Lower lobe of right lung (tissue), 2 donors: Measurements from ENCODE around the gene CNDP1. TPM values are rescaled to one million over a fixed set of nuclear protein-coding genes. Genes with fewer than 3 reads are reported as not detected.

Experiments used
- ATAC-seq, 2 donors: fragments of 200-7000 bp; cut with Tn5 transposase; one replicate each; pipeline ENCODE4 v1.9.1; 2020 to 2022; ENCODE audit warnings: mild to moderate bottlenecking in 2 of 2, moderate library complexity in 2 of 2
- DNase-seq: peaks from one replicate; pipeline ENCODE4 v3.0.0-alpha.2; 2020
- H3K27ac ChIP-seq: fragments of 200-600 bp; one replicate; pipeline ENCODE4 v1.8.0; 2022
- H3K27me3 ChIP-seq: fragments of 200-600 bp; one replicate; pipeline ENCODE4 v1.8.0; 2022; ENCODE audit warnings: low read depth
- H3K36me3 ChIP-seq: fragments of 200-600 bp; one replicate; pipeline ENCODE4 v1.8.0; 2022; ENCODE audit warnings: mild to moderate bottlenecking
- H3K4me1 ChIP-seq: fragments of 200-600 bp; one replicate; pipeline ENCODE4 v1.8.0; 2022
- H3K4me3 ChIP-seq: fragments of 200-600 bp; one replicate; pipeline ENCODE4 v1.8.0; 2022; ENCODE audit warnings: mild to moderate bottlenecking
- H3K9me3 ChIP-seq: fragments of 200-600 bp; one replicate; pipeline ENCODE4 v1.8.0; 2022
- CTCF ChIP-seq: fragments of 200-600 bp; IDR thresholded peaks from one replicate; pipeline ENCODE4 v1.8.0; 2022; ENCODE audit warnings: antibody characterized with exemption, mild to moderate bottlenecking
- intact Hi-C: fragments of 100-400 bp; cut with DNase I; formaldehyde crosslinking; loops from one replicate; pipeline ENCODE4 v1.11.0; 2022
- total RNA-seq: library from RNA; stranded (reverse); fragmentation: NEBNext Ultra II Directional; extraction: Animal tissue kit (Norgen Biotek cat#: 25700); gene quantifications from one replicate; pipeline ENCODE4 v1.2.1, GENCODE V29; 2021
- donor health status: DM: no; HTN: yes; CAD: no; lungs with severe emphysema.

The CNDP1 gene
- total RNA-seq, 1 donor from 2014 or later: not detected

- Histone ChIP-seq H3K4me1 (no peaks in the 10 kb centered on the region), H3K27ac (no peak overlapping the region), H3K4me3 (no peak overlapping the region), H3K9me3 (no peaks in the 10 kb centered on the region), H3K27me3 (no peaks in the 10 kb centered on the region), H3K36me3 (peaks cover 98% of the 10 kb centered on the region)
- DNase-seq (no peak), ATAC-seq (no peak)
- intact Hi-C loops: no loop called here
- no peak for TF ChIP-seq CTCF
Observed at GRCh38 chr18:74507927-74508326, 26.4 kb upstream of the CNDP1 start.

GRCh38 chr18:74508366-74508765 is 25.9 kb upstream of the CNDP1 start:
- Histone ChIP-seq H3K27ac (no peak overlapping the region), H3K4me1 (no peaks in the 10 kb centered on the region), H3K4me3 (no peak overlapping the region), H3K27me3 (no peaks in the 10 kb centered on the region), H3K9me3 (no peaks in the 10 kb centered on the region), H3K36me3 (peaks cover 98% of the 10 kb centered on the region)
- no peak for TF ChIP-seq CTCF
- DNase-seq (no peak), ATAC-seq (no peak)
- intact Hi-C loops: no loop called here

GRCh38 chr18:74508821-74509225 is 25.5 kb upstream of the CNDP1 start:
- H3K27me3 ChIP-seq: no peaks in the 10 kb centered on the region
- no peak for DNase-seq
- H3K9me3 ChIP-seq: no peaks in the 10 kb centered on the region
- ATAC-seq: no peak
- H3K27ac ChIP-seq: no peak overlapping the region
- peaks cover 98% of the 10 kb centered on the region for H3K36me3 ChIP-seq
- intact Hi-C loops: no loop called here
- no peak for TF ChIP-seq CTCF
- no peaks in the 10 kb centered on the region for H3K4me1 ChIP-seq
- H3K4me3 ChIP-seq: no peak overlapping the region

- no peak for ATAC-seq
- no peak for DNase-seq
- TF ChIP-seq CTCF: no peak
Observed at GRCh38 chr18:74509856-74510769, 24.2 kb upstream of the CNDP1 start.

GRCh38 chr18:74510770-74511095 is 23.6 kb upstream of the CNDP1 start:
- H3K9me3 ChIP-seq: no peaks in the 10 kb centered on the region
- no peaks in the 10 kb centered on the region for H3K4me1 ChIP-seq
- intact Hi-C loops: no loop called here
- no peak overlapping the region for H3K27ac ChIP-seq
- peaks cover 97% of the 10 kb centered on the region for H3K36me3 ChIP-seq
- H3K27me3 ChIP-seq: no peaks in the 10 kb centered on the region
- ATAC-seq (no peak), DNase-seq (no peak)
- no peak for TF ChIP-seq CTCF
- no peak overlapping the region for H3K4me3 ChIP-seq

More at GRCh38 chr18:74509856-74510769, 24.2 kb upstream of the CNDP1 start:
- intact Hi-C loops: no loop called here
- Histone ChIP-seq H3K36me3 (peaks cover 97% of the 10 kb centered on the region), H3K4me1 (no peaks in the 10 kb centered on the region), H3K27ac (no peak overlapping the region), H3K9me3 (no peaks in the 10 kb centered on the region), H3K4me3 (no peak overlapping the region), H3K27me3 (no peaks in the 10 kb centered on the region)
